ENCODE measurements around the gene KDELR1. TPM values are rescaled to one million over a fixed set of nuclear protein-coding genes. Genes with fewer than 3 reads are reported as not detected.
A peak's percentile ranks its signal among the peaks of the same experiment; 100 is the strongest.

KDELR1 gene
- total RNA-seq, 1 donor from 2014 or later, result 275 TPM

GRCh38 chr19:48363500-48363809 lies 27.9 kb downstream of the KDELR1 start:
- Mint-ChIP-seq H3K9me3 (ENCODE audit: unreplicated experiment) (no peaks in the 10 kb centered on the region), H3K27me3 (ENCODE audit: unreplicated experiment) (no peaks in the 10 kb centered on the region), H3K36me3 (ENCODE audit: unreplicated experiment) (no peaks in the 10 kb centered on the region), H3K4me3 (ENCODE audit: unreplicated experiment) (peak overlapping the region; percentile 82), H3K4me1 (ENCODE audit: unreplicated experiment) (peaks cover 11% of the 10 kb centered on the region), H3K27ac (ENCODE audit: unreplicated experiment) (peak overlapping the region; percentile 93)
- no peak for TF ChIP-seq CTCF (IDR thresholded peaks at IDR 0.05)
- no peak for DNase-seq (ENCODE audit: extremely low spot score, unreplicated experiment)

- no peak for TF ChIP-seq CTCF (IDR thresholded peaks at IDR 0.05)
- H3K27ac Mint-ChIP-seq (ENCODE audit: unreplicated experiment), result peak overlapping the region; percentile 93
- peak; percentile 97 for DNase-seq (ENCODE audit: extremely low spot score, unreplicated experiment)
- no peaks in the 10 kb centered on the region for H3K27me3 Mint-ChIP-seq (ENCODE audit: unreplicated experiment)
- peaks cover 11% of the 10 kb centered on the region for H3K4me1 Mint-ChIP-seq (ENCODE audit: unreplicated experiment)
- H3K4me3 Mint-ChIP-seq (ENCODE audit: unreplicated experiment), result peak overlapping the region; percentile 82
- no peaks in the 10 kb centered on the region for H3K9me3 Mint-ChIP-seq (ENCODE audit: unreplicated experiment)
- H3K36me3 Mint-ChIP-seq (ENCODE audit: unreplicated experiment), result no peaks in the 10 kb centered on the region
These were observed 28.4 kb downstream of the KDELR1 start for GRCh38 chr19:48362716-48363499.

GRCh38 chr19:48361912-48362311 lies 29.4 kb downstream of the KDELR1 start:
- Mint-ChIP-seq H3K9me3 (ENCODE audit: unreplicated experiment) (no peaks in the 10 kb centered on the region), H3K36me3 (ENCODE audit: unreplicated experiment) (no peaks in the 10 kb centered on the region), H3K4me3 (ENCODE audit: unreplicated experiment) (no peak overlapping the region), H3K27me3 (ENCODE audit: unreplicated experiment) (no peaks in the 10 kb centered on the region), H3K27ac (ENCODE audit: unreplicated experiment) (no peak overlapping the region), H3K4me1 (ENCODE audit: unreplicated experiment) (peaks cover 11% of the 10 kb centered on the region)
- no peak for TF ChIP-seq CTCF (IDR thresholded peaks at IDR 0.05)
- no peak for DNase-seq (ENCODE audit: extremely low spot score, unreplicated experiment)

- DNase-seq (ENCODE audit: extremely low spot score, unreplicated experiment), result no peak
- H3K27me3 Mint-ChIP-seq (ENCODE audit: unreplicated experiment), result no peaks in the 10 kb centered on the region
- H3K4me3 Mint-ChIP-seq (ENCODE audit: unreplicated experiment), result no peak overlapping the region
- no peaks in the 10 kb centered on the region for H3K9me3 Mint-ChIP-seq (ENCODE audit: unreplicated experiment)
- H3K36me3 Mint-ChIP-seq (ENCODE audit: unreplicated experiment), result no peaks in the 10 kb centered on the region
- no peak overlapping the region for H3K27ac Mint-ChIP-seq (ENCODE audit: unreplicated experiment)
- TF ChIP-seq CTCF (IDR thresholded peaks at IDR 0.05), result no peak
- H3K4me1 Mint-ChIP-seq (ENCODE audit: unreplicated experiment), result peaks cover 9% of the 10 kb centered on the region
These were observed 32.2 kb downstream of the KDELR1 start for GRCh38 chr19:48359123-48359522.

GRCh38 chr19:48355365-48355954 lies 35.9 kb downstream of the KDELR1 start:
- Mint-ChIP-seq H3K9me3 (ENCODE audit: unreplicated experiment) (no peaks in the 10 kb centered on the region), H3K36me3 (ENCODE audit: unreplicated experiment) (no peaks in the 10 kb centered on the region), H3K27ac (ENCODE audit: unreplicated experiment) (no peak overlapping the region), H3K27me3 (ENCODE audit: unreplicated experiment) (no peaks in the 10 kb centered on the region), H3K4me3 (ENCODE audit: unreplicated experiment) (no peak overlapping the region), H3K4me1 (ENCODE audit: unreplicated experiment) (no peaks in the 10 kb centered on the region)
- no peak for TF ChIP-seq CTCF (IDR thresholded peaks at IDR 0.05)
- no peak for DNase-seq (ENCODE audit: extremely low spot score, unreplicated experiment)
